SJCRH30 (cell line): ENCODE data around the gene TTYH1. TPM values are rescaled to one million over a fixed set of nuclear protein-coding genes. Genes with fewer than 3 reads are reported as not detected.
A peak's percentile ranks its signal among the peaks of the same experiment; 100 is the strongest.

Experiments used
- DNase-seq, 2 experiments: peaks; one replicate each; pipeline ENCODE4 v3.0.0-alpha.2; 2015 to 2020
- H3K27ac ChIP-seq: fragments of 250-450 bp; sonication (Bioruptor Pico); 2 replicates; pipeline ENCODE4 v1.5.1; 2020; ENCODE audit warnings: mild to moderate bottlenecking, moderate library complexity
- H3K27me3 ChIP-seq: fragments of 250-450 bp; sonication (Bioruptor Pico); 2 replicates; pipeline ENCODE4 v1.5.1; 2020; ENCODE audit warnings: mild to moderate bottlenecking, moderate library complexity
- H3K36me3 ChIP-seq: fragments of 250-450 bp; sonication (Bioruptor Pico); 2 replicates; pipeline ENCODE4 v1.5.1; 2020; ENCODE audit warnings: mild to moderate bottlenecking, moderate library complexity
- H3K4me1 ChIP-seq: fragments of 250-450 bp; sonication (Bioruptor Pico); 2 replicates; pipeline ENCODE4 v1.5.1; 2020; ENCODE audit warnings: mild to moderate bottlenecking, moderate library complexity
- H3K4me3 ChIP-seq: fragments of 250-450 bp; sonication (Bioruptor Pico); 2 replicates; pipeline ENCODE4 v1.5.1; 2020; ENCODE audit warnings: mild to moderate bottlenecking, moderate library complexity
- H3K9me3 ChIP-seq: fragments of 250-450 bp; sonication (Bioruptor Pico); replicated peaks from 2 replicates; pipeline ENCODE4 v1.5.1; 2020; ENCODE audit warnings: mild to moderate bottlenecking, moderate library complexity
- total RNA-seq: library from RNA; depleted of rRNA; stranded (reverse); fragments of >200 nt; shearing (Covaris generic); gene quantifications from 2 replicates; pipeline ENCODE4 v1.2.3, GENCODE V29; 2014

TTYH1 gene
- total RNA-seq, 1 experiment from 2014 or later, result not detected

DNA sequence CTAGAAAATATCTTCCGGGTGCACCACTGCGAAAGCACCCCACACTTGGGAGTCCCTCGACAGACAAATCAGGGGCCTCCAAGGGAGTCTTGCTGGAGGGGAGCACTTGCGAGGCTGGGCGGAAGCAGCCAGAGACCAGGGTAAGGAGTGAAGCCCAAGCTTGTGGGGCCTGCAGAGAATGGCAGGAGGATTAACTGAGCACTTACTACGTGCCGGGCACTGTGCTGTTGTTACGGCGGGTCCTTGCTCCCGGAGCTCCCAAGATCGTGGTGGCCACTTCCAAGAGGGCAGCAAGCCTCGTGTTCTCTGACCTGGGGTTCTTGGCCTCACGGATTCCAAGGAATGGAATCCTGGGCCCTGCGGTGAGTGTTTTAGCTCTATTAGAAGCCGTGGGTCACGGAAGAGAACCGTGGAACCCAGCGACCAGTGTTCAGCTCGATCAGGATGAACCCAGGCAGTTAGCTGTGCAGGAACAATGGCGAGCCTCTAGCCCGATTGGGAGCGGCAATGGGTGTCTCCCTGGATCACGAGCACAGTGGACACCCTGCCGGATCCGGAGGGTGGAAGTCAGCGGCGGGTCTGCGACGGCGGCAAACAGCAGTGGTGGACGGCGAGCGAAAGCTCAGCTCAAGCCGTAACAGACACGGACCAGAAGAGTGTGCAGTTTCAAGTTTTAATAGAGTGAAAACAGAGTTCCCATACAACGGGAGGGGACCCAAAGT is 9.6 kb downstream of the TTYH1 start:
- Histone ChIP-seq H3K9me3 (no peaks in the 10 kb centered on the region), H3K27me3 (peaks cover 25% of the 10 kb centered on the region), H3K4me1 (no peaks in the 10 kb centered on the region), H3K36me3 (no peaks in the 10 kb centered on the region), H3K4me3 (no peak overlapping the region), H3K27ac (no peak overlapping the region)
- no peak for DNase-seq

- H3K36me3 ChIP-seq, result no peaks in the 10 kb centered on the region
- H3K27ac ChIP-seq, result no peak overlapping the region
- no peak for DNase-seq
- H3K4me3 ChIP-seq, result no peak overlapping the region
- H3K9me3 ChIP-seq, result no peaks in the 10 kb centered on the region
- H3K27me3 ChIP-seq, result peaks cover 25% of the 10 kb centered on the region; the same call in 1 of the 2 replicates
- no peaks in the 10 kb centered on the region for H3K4me1 ChIP-seq
These were observed 10.1 kb downstream of the TTYH1 start for GRCh38 chr19:54425382-54425723.

GRCh38 chr19:54426291-54426931 is 11.1 kb downstream of the TTYH1 start:
- no peak for DNase-seq
- H3K27me3 ChIP-seq, result peaks cover 18% of the 10 kb centered on the region; the same call in 1 of the 2 replicates
- H3K27ac ChIP-seq, result no peak overlapping the region
- no peaks in the 10 kb centered on the region for H3K9me3 ChIP-seq
- H3K36me3 ChIP-seq, result no peaks in the 10 kb centered on the region
- no peak overlapping the region for H3K4me3 ChIP-seq
- H3K4me1 ChIP-seq, result no peaks in the 10 kb centered on the region

GRCh38 chr19:54427586-54427985 is 12.3 kb downstream of the TTYH1 start:
- Histone ChIP-seq H3K36me3 (no peaks in the 10 kb centered on the region), H3K27ac (no peak overlapping the region), H3K4me1 (no peaks in the 10 kb centered on the region), H3K4me3 (no peak overlapping the region), H3K27me3 (peaks cover 7% of the 10 kb centered on the region; the same call in 1 of the 2 replicates), H3K9me3 (no peaks in the 10 kb centered on the region)
- DNase-seq, result no peak

DNA sequence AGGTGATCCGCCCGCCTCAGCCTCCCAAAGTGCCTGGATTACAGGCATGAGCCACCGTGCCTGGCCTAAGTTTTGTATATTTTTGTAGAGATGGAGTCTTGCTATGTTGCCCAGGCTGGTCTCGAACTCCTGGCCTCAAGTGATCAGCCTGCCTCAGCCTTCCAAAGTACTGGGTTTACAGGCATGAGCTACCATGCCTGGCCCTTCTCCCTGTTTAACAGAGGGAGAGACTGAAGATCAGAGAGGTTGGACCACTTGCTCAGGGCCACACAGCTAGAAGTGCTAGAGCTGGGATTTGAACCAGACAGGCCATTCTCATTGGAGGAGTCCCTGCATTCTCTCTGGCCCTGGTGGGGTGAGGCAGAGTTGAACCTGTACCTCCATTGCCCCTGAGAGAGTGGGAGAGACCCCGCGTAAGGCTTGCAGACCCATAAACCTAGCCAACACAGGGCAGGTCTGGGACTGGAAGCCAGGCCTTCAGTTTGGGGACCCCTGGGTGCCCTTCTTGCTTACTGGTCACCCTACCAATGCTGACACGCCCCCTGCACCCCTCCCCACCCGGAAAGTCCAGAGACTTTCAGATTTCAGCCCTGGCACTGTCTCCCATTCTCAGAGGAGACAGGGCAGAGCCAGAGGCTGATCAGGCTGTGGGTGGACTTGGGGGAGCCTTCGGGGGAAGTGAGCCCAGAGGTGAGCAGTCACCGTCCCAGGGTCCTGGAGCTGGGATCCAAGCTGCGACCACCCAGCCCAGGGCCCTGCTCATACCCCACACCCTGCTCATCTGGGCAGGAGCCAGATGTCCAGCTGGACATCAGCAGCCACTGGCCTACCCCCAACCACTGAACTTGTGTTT is 13.3 kb downstream of the TTYH1 start:
- no peaks in the 10 kb centered on the region for H3K4me1 ChIP-seq
- H3K27me3 ChIP-seq, result peaks cover 7% of the 10 kb centered on the region; the same call in 1 of the 2 replicates
- no peak overlapping the region for H3K4me3 ChIP-seq
- no peak for DNase-seq
- H3K36me3 ChIP-seq, result no peaks in the 10 kb centered on the region
- H3K27ac ChIP-seq, result no peak overlapping the region
- H3K9me3 ChIP-seq, result no peaks in the 10 kb centered on the region

GRCh38 chr19:54429176-54429495 is 13.9 kb downstream of the TTYH1 start:
- Histone ChIP-seq H3K36me3 (no peaks in the 10 kb centered on the region), H3K4me1 (no peaks in the 10 kb centered on the region), H3K9me3 (no peaks in the 10 kb centered on the region), H3K27ac (no peak overlapping the region), H3K27me3 (peaks cover 7% of the 10 kb centered on the region; the same call in 1 of the 2 replicates), H3K4me3 (no peak overlapping the region)
- DNase-seq, result no peak

GRCh38 chr19:54429545-54430227 is 14.4 kb downstream of the TTYH1 start:
- Histone ChIP-seq H3K9me3 (no peaks in the 10 kb centered on the region), H3K4me3 (no peak overlapping the region), H3K4me1 (no peaks in the 10 kb centered on the region), H3K27ac (no peak overlapping the region), H3K27me3 (peaks cover 7% of the 10 kb centered on the region; the same call in 1 of the 2 replicates), H3K36me3 (no peaks in the 10 kb centered on the region)
- DNase-seq, result no peak

- Histone ChIP-seq H3K27ac (no peak overlapping the region), H3K36me3 (no peaks in the 10 kb centered on the region), H3K4me1 (no peaks in the 10 kb centered on the region), H3K9me3 (no peaks in the 10 kb centered on the region), H3K27me3 (peaks cover 7% of the 10 kb centered on the region; the same call in 1 of the 2 replicates), H3K4me3 (no peak overlapping the region)
- peak; percentile 37 to 52 for DNase-seq
These were observed 15.3 kb downstream of the TTYH1 start for GRCh38 chr19:54430306-54431254.

- H3K36me3 ChIP-seq, result no peaks in the 10 kb centered on the region
- H3K4me1 ChIP-seq, result no peaks in the 10 kb centered on the region
- no peak overlapping the region for H3K4me3 ChIP-seq
- H3K27me3 ChIP-seq, result peaks cover 7% of the 10 kb centered on the region; the same call in 1 of the 2 replicates
- no peak overlapping the region for H3K27ac ChIP-seq
- peak in 1 of 2 experiments; percentile 28 for DNase-seq
- no peaks in the 10 kb centered on the region for H3K9me3 ChIP-seq
These were observed 16.1 kb downstream of the TTYH1 start for GRCh38 chr19:54431255-54431838.

GRCh38 chr19:54432144-54432738 is 17.0 kb downstream of the TTYH1 start:
- Histone ChIP-seq H3K36me3 (no peaks in the 10 kb centered on the region), H3K9me3 (no peaks in the 10 kb centered on the region), H3K27ac (no peak overlapping the region), H3K4me1 (no peaks in the 10 kb centered on the region), H3K27me3 (peaks cover 7% of the 10 kb centered on the region; the same call in 1 of the 2 replicates), H3K4me3 (no peak overlapping the region)
- no peak for DNase-seq

- DNase-seq, result no peak
- Histone ChIP-seq H3K4me1 (no peaks in the 10 kb centered on the region), H3K27me3 (peaks cover 7% of the 10 kb centered on the region; the same call in 1 of the 2 replicates), H3K4me3 (no peak overlapping the region), H3K9me3 (no peaks in the 10 kb centered on the region), H3K27ac (no peak overlapping the region), H3K36me3 (no peaks in the 10 kb centered on the region)
These were observed 18.4 kb downstream of the TTYH1 start for GRCh38 chr19:54433697-54434096.

DNA sequence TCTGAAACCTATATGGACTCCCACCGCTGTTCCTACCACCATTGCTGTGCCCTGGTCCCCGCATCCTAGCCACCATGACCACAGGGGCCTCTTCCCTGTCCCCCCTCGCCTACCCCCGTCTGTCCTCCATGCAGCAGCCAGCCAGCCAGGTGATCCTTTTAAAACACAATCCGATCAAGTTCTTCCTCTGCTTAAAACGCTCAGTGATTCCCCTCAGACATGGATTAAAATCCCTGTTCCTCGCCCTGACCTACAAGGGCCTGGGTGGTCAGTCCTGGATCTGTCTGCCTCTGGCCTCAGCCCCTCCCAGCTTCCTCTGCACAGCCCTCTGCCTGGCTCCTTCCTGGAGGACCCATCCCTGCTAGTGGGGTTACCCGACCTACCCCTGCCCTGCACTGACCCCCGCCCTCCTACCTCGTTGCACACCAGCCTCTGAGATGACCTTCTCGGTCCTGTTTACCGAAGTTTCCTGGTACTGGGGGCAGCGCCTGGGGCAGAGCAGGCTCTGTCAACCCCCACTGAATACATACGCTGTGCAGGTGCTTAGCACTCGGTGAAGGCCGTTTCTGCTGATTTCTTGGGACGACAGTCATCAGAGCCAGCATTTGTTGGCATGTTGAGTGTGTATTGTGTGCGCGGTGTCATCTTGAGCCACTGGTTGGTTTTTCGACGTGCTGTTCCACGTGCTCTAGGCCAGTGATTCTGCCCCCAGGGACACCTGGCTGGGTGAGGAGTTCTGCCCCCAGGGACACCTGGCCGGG is 19.0 kb downstream of the TTYH1 start:
- no peaks in the 10 kb centered on the region for H3K9me3 ChIP-seq
- peaks cover 7% of the 10 kb centered on the region; the same call in 1 of the 2 replicates for H3K27me3 ChIP-seq
- no peak for DNase-seq
- no peaks in the 10 kb centered on the region for H3K4me1 ChIP-seq
- no peak overlapping the region for H3K27ac ChIP-seq
- no peak overlapping the region for H3K4me3 ChIP-seq
- H3K36me3 ChIP-seq, result no peaks in the 10 kb centered on the region; the same call in 1 of the 2 replicates
